Fibroblast of lung (primary cell): ENCODE data around the gene ZFYVE1. TPM values are rescaled to one million over a fixed set of nuclear protein-coding genes. Genes with fewer than 3 reads are reported as not detected.

Source experiments
- DNase-seq, 2 donors: peaks; one replicate each; pipeline versions ENCODE4 v3.0.0 to v3.0.0-alpha.2; 2010; ENCODE audit warnings: low read depth in 2 of 2
- H2AFZ ChIP-seq: 2 replicates; pipeline ENCODE4 v1.5.1; 2012; ENCODE audit warnings: low read length, control low read depth, inconsistent platforms
- H3K27ac ChIP-seq: 2 replicates; pipeline ENCODE4 v1.5.1; 2011; ENCODE audit warnings: low read length, control low read depth; ENCODE audit not compliant: insufficient read depth
- H3K27me3 ChIP-seq: 2 replicates; pipeline ENCODE4 v1.5.1; 2011; ENCODE audit warnings: mild to moderate bottlenecking, low read length; ENCODE audit not compliant: control insufficient read depth, insufficient read depth
- H3K36me3 ChIP-seq: 2 replicates; pipeline ENCODE4 v1.5.1; 2011; ENCODE audit warnings: low read length; ENCODE audit not compliant: control insufficient read depth, insufficient read depth
- H3K4me1 ChIP-seq: 2 replicates; pipeline ENCODE4 v1.5.1; 2011; ENCODE audit warnings: low read length; ENCODE audit not compliant: control insufficient read depth, insufficient read depth; ENCODE audit errors: extremely low read depth
- H3K4me2 ChIP-seq: 2 replicates; pipeline ENCODE4 v1.5.1; 2011; ENCODE audit warnings: low read length, control low read depth; ENCODE audit not compliant: insufficient read depth; ENCODE audit errors: extremely low read depth
- H3K4me3 ChIP-seq, 4 experiments: fragments of 200-600 bp in 1 of 4; sonication (generic) in 1 of 4; replicated peaks in 1 of 4; 2 replicates each; pipeline ENCODE4 v1.5.1; 2011 to 2016; ENCODE audit warnings: low read length in 4 of 4, low read depth in 3 of 4, mild to moderate bottlenecking in 3 of 4, control low read depth in 2 of 4, inconsistent platforms in 1 of 4, mixed read lengths in 1 of 4; ENCODE audit not compliant: insufficient read depth in 1 of 4; ENCODE audit errors: control extremely low read depth in 1 of 4
- H3K79me2 ChIP-seq: 2 replicates; pipeline ENCODE4 v1.5.1; 2012; ENCODE audit warnings: mild to moderate bottlenecking, low read length, inconsistent platforms; ENCODE audit not compliant: control insufficient read depth, insufficient read depth
- H3K9ac ChIP-seq: 2 replicates; pipeline ENCODE4 v1.5.1; 2011; ENCODE audit warnings: mild to moderate bottlenecking, low read length, control low read depth; ENCODE audit not compliant: insufficient read depth
- H3K9me3 ChIP-seq: 2 replicates; pipeline ENCODE4 v1.5.1; 2012; ENCODE audit warnings: low read depth, low read length; ENCODE audit not compliant: control insufficient read depth, insufficient read depth
- H4K20me1 ChIP-seq: 2 replicates; pipeline ENCODE4 v1.5.1; 2011; ENCODE audit warnings: low read length; ENCODE audit not compliant: control insufficient read depth, insufficient read depth; ENCODE audit errors: extremely low read depth
- EZH2 ChIP-seq: IDR thresholded peaks from 2 replicates; pipeline ENCODE4 v1.5.1; 2012; ENCODE audit warnings: low read length, control low read depth, mild to moderate bottlenecking; ENCODE audit errors: missing control alignments
- polyA plus RNA-seq, 2 donors: library from polyadenylated mRNA; depleted of rRNA in 1 of 2; stranded (reverse) in 1 of 2; unstranded in 1 of 2; fragments of >200 nt; gene quantifications; 2 replicates each; pipeline ENCODE4 v1.2.1, GENCODE V29; 2011 to 2012; ENCODE audit warnings: missing spikeins in 1 of 2
- total RNA-seq: library from RNA; depleted of rRNA; stranded (reverse); fragments of >200 nt; gene quantifications from 2 replicates; pipeline ENCODE4 v1.2.1, GENCODE V29; 2014
- TF ChIP-seq, protein P1 (sequence below), 2 donors: IDR thresholded peaks in 1 of 2; conservative IDR thresholded peaks in 1 of 2; 1 replicate in 1 of 2; 2 replicates in 1 of 2; pipeline ENCODE4 v1.5.1; 2011 to 2012; ENCODE audit warnings: low read length in 2 of 2, control low read depth in 1 of 2, inconsistent platforms in 1 of 2, low read depth in 1 of 2, mild to moderate bottlenecking in 1 of 2

Gene ZFYVE1
- total and polyA plus RNA-seq, 2 donors (not counting 1 experiment from before 2014, with no cell fraction given), result 18.8 to 22.1 TPM

DNA sequence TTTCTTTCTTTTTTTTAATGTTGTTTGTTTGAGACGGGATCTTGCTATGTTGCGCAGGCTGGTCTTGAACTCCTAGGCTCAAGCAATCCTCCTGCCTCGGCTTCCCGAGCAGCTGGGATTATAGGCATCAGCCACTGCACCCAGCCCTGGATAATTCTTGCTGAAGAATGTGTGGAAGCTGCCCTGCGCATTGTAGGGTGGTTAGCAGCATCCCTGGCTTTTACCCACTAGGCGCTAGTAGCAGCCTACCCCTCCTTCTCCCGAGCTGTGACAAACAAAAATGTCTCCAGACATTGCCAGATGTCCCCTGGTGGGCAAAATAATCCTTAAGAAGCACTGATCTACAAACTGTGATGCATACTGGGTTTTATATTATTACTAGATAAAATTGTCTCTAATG lies 94.0 kb downstream of the ZFYVE1 start:
- Histone ChIP-seq H2AFZ (no peak overlapping the region), H3K27me3 (no peaks in the 10 kb centered on the region), H3K27ac (no peak overlapping the region), H3K9me3 (no peaks in the 10 kb centered on the region), H3K4me2 (no peak overlapping the region), H3K79me2 (peaks cover 2% of the 10 kb centered on the region), H3K4me1 (no peaks in the 10 kb centered on the region), H4K20me1 (no peaks in the 10 kb centered on the region), H3K9ac (no peak overlapping the region), H3K36me3 (peaks cover 3% of the 10 kb centered on the region), H3K4me3 (no peak overlapping the region)
- no peak for DNase-seq
- TF ChIP-seq EZH2, result no peak
- TF ChIP-seq, protein P1, sequence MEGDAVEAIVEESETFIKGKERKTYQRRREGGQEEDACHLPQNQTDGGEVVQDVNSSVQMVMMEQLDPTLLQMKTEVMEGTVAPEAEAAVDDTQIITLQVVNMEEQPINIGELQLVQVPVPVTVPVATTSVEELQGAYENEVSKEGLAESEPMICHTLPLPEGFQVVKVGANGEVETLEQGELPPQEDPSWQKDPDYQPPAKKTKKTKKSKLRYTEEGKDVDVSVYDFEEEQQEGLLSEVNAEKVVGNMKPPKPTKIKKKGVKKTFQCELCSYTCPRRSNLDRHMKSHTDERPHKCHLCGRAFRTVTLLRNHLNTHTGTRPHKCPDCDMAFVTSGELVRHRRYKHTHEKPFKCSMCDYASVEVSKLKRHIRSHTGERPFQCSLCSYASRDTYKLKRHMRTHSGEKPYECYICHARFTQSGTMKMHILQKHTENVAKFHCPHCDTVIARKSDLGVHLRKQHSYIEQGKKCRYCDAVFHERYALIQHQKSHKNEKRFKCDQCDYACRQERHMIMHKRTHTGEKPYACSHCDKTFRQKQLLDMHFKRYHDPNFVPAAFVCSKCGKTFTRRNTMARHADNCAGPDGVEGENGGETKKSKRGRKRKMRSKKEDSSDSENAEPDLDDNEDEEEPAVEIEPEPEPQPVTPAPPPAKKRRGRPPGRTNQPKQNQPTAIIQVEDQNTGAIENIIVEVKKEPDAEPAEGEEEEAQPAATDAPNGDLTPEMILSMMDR (conservative IDR thresholded peaks at IDR 0.05 in 1 of 2, IDR thresholded peaks at IDR 0.05 in 1 of 2; ENCODE audit: low read depth in 1 of 2, low read length in 2 of 2), result no peak

DNA sequence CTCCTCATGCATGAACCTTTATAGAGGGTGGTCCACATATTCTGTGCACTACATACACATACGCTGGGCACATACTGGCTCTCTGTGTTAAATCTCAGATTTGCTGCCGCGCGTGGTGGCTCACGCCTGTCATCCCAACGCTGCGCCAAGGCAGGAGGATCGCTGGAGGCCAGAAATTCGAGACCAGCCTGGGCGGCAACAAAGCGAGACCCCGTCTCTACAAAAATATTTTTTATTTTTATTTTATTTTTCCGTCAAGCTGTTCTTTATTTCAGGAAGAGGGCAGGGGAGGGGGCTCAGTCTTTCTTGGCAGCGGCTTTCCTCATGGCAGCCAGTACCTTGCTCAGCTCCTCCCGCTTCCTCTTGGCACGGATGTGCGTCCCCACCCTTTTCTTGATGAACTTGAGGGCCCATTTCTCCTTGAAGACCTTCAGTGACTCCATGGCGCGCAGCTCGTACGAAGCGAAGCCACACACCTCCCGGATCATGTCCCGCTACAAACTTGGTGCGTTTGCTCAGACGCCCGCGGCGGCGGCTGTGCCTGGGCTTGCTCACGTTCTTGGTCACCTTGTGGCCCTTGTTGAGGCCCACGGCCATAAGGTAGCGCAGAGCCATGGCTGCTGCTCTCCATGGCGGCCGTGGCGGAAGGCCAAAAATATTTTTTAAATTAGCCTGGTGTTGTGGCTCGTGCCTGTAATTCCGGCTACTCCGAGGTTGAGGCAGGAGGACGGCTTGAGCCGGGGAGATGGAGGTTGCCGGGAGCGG lies 97.4 kb downstream of the ZFYVE1 start:
- no peak for DNase-seq
- TF ChIP-seq, protein P1 (conservative IDR thresholded peaks at IDR 0.05 in 1 of 2, IDR thresholded peaks at IDR 0.05 in 1 of 2; ENCODE audit: low read depth in 1 of 2, low read length in 2 of 2), result no peak
- no peak overlapping the region for H3K4me3 ChIP-seq
- H3K36me3 ChIP-seq, result peaks cover 3% of the 10 kb centered on the region
- H3K27me3 ChIP-seq, result no peaks in the 10 kb centered on the region
- H3K79me2 ChIP-seq, result peaks cover 2% of the 10 kb centered on the region
- H3K9me3 ChIP-seq, result no peaks in the 10 kb centered on the region
- H4K20me1 ChIP-seq, result no peaks in the 10 kb centered on the region
- H3K4me1 ChIP-seq, result peaks cover 4% of the 10 kb centered on the region
- no peak overlapping the region for H3K27ac ChIP-seq
- no peak overlapping the region for H3K4me2 ChIP-seq
- H3K9ac ChIP-seq, result no peak overlapping the region
- H2AFZ ChIP-seq, result no peak overlapping the region

DNA sequence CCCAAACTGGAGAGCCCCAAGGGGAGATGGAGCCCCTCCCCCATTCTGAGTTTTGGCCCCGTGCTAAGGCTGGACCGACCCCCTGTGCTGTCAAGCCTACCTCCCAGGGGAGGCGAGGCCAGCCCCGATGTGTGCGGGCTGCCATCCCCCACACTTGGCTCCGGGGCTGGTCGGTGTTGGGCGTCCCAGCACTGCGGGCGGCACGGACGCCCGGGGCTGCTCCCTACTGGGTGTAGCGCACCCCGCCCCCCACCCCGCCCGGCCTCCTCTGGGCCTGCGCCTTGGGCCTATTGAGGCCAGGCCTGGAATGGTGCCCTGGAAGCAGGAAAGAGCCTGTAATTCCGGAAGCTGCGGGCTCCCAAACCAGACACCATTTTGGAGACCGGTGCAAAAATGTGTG lies 98.0 kb downstream of the ZFYVE1 start:
- Histone ChIP-seq H3K4me3 (no peak overlapping the region), H3K79me2 (peaks cover 2% of the 10 kb centered on the region), H3K27me3 (no peaks in the 10 kb centered on the region), H3K9me3 (no peaks in the 10 kb centered on the region), H4K20me1 (no peaks in the 10 kb centered on the region), H3K9ac (no peak overlapping the region), H3K27ac (no peak overlapping the region), H3K4me1 (peaks cover 4% of the 10 kb centered on the region), H3K4me2 (no peak overlapping the region), H2AFZ (no peak overlapping the region), H3K36me3 (peaks cover 3% of the 10 kb centered on the region)
- no peak for TF ChIP-seq EZH2
- TF ChIP-seq, protein P1 (conservative IDR thresholded peaks at IDR 0.05 in 1 of 2, IDR thresholded peaks at IDR 0.05 in 1 of 2; ENCODE audit: low read depth in 1 of 2, low read length in 2 of 2), result no peak
- no peak for DNase-seq
